Measurements from ENCODE around the gene FAM168A. TPM values are rescaled to one million over a fixed set of nuclear protein-coding genes. Genes with fewer than 3 reads are reported as not detected.

Gene FAM168A
- total RNA-seq, 4 donors from 2014 or later, result 17.7 to 40.1 (median 22.2) TPM

DNA sequence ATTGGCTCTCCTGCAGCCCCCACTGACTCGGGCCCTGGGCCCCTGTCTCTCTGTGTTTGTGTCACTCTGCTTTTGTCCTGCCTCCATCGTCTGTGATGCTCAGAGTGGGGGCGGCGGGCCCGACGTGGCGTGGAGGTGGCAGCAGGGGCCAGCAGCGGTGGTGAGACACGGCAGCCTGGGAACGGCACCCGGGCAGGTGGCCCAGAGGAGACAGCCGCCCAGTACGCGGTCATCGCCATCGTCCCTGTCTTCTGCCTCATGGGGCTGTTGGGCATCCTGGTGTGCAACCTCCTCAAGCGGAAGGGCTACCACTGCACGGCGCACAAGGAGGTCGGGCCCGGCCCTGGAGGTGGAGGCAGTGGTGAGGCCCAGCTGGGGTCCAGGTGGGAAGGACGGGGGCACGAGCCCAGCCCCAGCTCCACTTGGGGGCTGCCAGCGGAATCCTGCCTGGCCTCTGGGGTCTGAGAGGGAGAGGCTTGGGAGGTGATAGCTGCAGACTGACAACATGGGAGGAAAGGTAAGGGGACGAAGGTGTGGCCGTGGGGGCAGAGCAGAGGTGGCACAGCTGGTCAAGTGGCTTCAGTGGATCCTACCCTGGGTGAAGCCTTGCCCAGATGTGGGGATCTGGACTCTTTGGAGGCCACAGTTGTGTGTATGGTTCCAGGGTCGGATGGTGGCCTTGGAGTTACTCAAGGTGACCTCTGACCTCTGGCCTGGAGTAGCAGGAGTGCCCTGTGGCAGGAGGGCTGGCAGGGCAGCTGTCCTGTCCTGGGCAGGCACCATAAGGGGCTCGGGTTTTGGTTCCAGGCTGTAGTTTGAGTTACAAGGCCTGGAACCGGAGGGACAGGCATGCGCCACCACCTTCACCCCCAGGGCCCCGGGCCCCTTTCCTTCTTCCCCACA lies 205.6 kb downstream of the FAM168A start:
- WGBS, result 96% methylated on average over 21 of the region's 31 CpGs
- peaks cover 5% of the 10 kb centered on the region for H3K36me3 ChIP-seq
- peak in 1 of 2 donors; percentile 58 for DNase-seq (ENCODE audit: low spot score in 2 of 2)
- H3K4me3 ChIP-seq, result no peak overlapping the region
- H3K9me3 ChIP-seq, result no peaks in the 10 kb centered on the region
- H3K27me3 ChIP-seq, result no peaks in the 10 kb centered on the region
- TF ChIP-seq POLR2A (IDR thresholded peaks at IDR 0.05) (no peak), EP300 (IDR thresholded peaks at IDR 0.05) (no peak), POLR2AphosphoS5 (IDR thresholded peaks at IDR 0.05) (no peak)
- TF ChIP-seq, protein P1, sequence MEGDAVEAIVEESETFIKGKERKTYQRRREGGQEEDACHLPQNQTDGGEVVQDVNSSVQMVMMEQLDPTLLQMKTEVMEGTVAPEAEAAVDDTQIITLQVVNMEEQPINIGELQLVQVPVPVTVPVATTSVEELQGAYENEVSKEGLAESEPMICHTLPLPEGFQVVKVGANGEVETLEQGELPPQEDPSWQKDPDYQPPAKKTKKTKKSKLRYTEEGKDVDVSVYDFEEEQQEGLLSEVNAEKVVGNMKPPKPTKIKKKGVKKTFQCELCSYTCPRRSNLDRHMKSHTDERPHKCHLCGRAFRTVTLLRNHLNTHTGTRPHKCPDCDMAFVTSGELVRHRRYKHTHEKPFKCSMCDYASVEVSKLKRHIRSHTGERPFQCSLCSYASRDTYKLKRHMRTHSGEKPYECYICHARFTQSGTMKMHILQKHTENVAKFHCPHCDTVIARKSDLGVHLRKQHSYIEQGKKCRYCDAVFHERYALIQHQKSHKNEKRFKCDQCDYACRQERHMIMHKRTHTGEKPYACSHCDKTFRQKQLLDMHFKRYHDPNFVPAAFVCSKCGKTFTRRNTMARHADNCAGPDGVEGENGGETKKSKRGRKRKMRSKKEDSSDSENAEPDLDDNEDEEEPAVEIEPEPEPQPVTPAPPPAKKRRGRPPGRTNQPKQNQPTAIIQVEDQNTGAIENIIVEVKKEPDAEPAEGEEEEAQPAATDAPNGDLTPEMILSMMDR (IDR thresholded peaks at IDR 0.05), result no peak
- peaks cover 28% of the 10 kb centered on the region for H3K4me1 ChIP-seq
- no peak overlapping the region for H3K27ac ChIP-seq

DNA sequence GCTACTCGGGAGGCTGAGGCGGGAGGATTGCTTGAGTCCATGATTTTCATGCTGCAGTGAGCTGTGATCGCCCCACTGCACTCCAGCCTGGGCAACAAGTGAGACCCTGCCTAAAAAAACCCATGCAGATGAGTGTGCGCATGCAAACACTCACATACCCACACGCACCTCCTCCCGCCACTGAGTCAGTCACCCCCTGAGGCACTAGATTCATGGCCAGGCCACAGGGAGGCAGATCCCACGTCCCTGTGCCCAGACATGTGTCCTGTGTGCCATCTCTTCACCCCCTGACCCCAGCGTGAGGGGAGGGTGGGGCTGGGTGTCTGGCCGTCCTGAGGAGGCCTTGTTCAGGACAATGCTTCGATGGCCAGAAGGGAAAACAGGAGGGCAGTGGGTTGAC lies 206.2 kb downstream of the FAM168A start:
- no peaks in the 10 kb centered on the region for H3K27me3 ChIP-seq
- TF ChIP-seq EP300 (IDR thresholded peaks at IDR 0.05), result no peak
- TF ChIP-seq POLR2A (IDR thresholded peaks at IDR 0.05), result no peak
- TF ChIP-seq POLR2AphosphoS5 (IDR thresholded peaks at IDR 0.05), result no peak
- TF ChIP-seq, protein P1 (IDR thresholded peaks at IDR 0.05), result no peak
- H3K9me3 ChIP-seq, result no peaks in the 10 kb centered on the region
- DNase-seq (ENCODE audit: low spot score in 2 of 2), result no peak
- WGBS, result 81% methylated on average over 6 of the region's 10 CpGs
- no peak overlapping the region for H3K27ac ChIP-seq
- H3K4me3 ChIP-seq, result no peak overlapping the region
- peaks cover 35% of the 10 kb centered on the region for H3K4me1 ChIP-seq
- H3K36me3 ChIP-seq, result peaks cover 5% of the 10 kb centered on the region

DNA sequence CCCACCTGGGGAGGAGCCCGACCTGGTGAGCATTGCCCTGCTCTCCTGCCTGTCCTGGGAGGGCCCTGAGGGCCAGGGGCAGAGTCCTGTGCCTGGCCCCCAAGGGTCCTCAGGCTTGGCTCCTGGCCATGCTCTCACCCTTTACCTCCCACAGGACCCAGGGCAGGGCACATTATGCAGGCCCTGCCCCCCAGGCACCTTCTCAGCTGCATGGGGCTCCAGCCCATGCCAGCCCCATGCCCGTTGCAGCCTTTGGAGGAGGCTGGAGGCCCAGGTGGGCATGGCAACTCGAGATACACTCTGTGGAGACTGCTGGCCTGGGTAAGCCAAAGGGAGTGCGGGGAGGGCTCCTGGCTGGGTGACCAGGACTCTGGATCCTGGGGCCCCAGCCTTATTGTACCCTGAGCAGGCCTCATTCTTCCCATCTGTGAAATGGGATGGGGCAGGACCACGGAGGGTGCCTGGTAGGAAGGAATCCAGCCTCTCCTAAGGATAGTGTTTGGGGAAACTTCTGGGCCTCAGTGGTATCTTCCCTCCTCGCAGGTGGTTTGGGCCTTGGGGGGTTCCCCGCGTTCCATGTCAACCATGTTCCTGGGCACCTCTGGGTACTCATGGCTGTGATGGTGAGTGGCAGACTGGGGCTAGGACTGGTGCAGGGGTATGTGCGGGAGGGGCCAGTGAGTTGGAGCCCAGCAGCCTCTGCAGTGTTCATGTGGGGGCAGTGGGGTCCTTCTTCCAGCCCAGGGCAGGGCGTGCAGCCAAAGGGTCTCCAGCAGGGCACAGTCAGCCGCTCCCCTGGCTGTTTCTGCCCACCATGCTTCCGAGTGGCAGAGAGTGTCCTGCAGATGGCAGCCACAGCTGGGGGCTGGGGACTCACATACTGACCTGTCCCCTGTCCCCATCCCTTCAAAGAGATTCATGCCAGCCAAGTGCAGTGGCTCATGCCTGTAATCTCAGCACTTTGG lies 207.0 kb downstream of the FAM168A start:
- Histone ChIP-seq H3K9me3 (no peaks in the 10 kb centered on the region), H3K4me3 (no peak overlapping the region), H3K27me3 (no peaks in the 10 kb centered on the region), H3K36me3 (peaks cover 5% of the 10 kb centered on the region), H3K4me1 (peaks cover 42% of the 10 kb centered on the region), H3K27ac (no peak overlapping the region)
- WGBS, result 94% methylated on average over 2 of the region's 12 CpGs
- no peak for TF ChIP-seq POLR2AphosphoS5 (IDR thresholded peaks at IDR 0.05)
- TF ChIP-seq POLR2A (IDR thresholded peaks at IDR 0.05), result no peak
- TF ChIP-seq EP300 (IDR thresholded peaks at IDR 0.05), result no peak
- TF ChIP-seq, protein P1 (IDR thresholded peaks at IDR 0.05), result no peak
- DNase-seq (ENCODE audit: low spot score in 2 of 2), result peak in 1 of 2 donors; percentile 57

DNA sequence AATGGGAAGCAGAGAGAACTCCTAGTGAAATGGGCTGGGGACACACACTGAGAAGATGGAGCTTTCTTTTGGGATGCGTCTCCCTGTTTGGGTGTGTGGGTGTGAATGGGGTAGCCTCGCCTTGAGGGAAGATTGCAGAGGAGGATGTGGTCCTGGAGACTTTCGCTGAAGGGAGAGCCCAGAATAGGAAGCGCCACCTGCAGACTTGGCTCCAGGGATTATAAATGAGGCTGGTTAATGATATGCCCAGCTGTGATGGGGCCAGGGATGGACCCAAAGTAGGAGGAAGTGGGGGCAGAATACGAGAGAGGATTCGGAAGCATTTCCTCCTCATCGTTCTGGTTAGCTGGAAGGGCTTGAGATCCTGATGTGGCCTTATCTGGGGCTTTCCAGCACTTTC lies 208.0 kb downstream of the FAM168A start:
- DNase-seq (ENCODE audit: low spot score in 2 of 2), result no peak
- peaks cover 51% of the 10 kb centered on the region for H3K4me1 ChIP-seq
- TF ChIP-seq, protein P1 (IDR thresholded peaks at IDR 0.05), result no peak
- TF ChIP-seq EP300 (IDR thresholded peaks at IDR 0.05), result no peak
- TF ChIP-seq POLR2A (IDR thresholded peaks at IDR 0.05), result no peak
- TF ChIP-seq POLR2AphosphoS5 (IDR thresholded peaks at IDR 0.05), result no peak

More for the DNA sequence above, 208.0 kb downstream of the FAM168A start:
- H3K36me3 ChIP-seq, result no peaks in the 10 kb centered on the region
- 56% methylated on average over 7 of the region's 7 CpGs for WGBS
- H3K4me3 ChIP-seq, result no peak overlapping the region
- no peak overlapping the region for H3K27ac ChIP-seq
- H3K9me3 ChIP-seq, result no peaks in the 10 kb centered on the region
- no peaks in the 10 kb centered on the region for H3K27me3 ChIP-seq
